ENCODE results near the gene STOX2.
"Not testable (repeated sequence)": the region's sequence is repeated elsewhere in the genome, so short reads cannot be mapped to it uniquely, and the experiment has no call there.

STOX2 gene

DNA sequence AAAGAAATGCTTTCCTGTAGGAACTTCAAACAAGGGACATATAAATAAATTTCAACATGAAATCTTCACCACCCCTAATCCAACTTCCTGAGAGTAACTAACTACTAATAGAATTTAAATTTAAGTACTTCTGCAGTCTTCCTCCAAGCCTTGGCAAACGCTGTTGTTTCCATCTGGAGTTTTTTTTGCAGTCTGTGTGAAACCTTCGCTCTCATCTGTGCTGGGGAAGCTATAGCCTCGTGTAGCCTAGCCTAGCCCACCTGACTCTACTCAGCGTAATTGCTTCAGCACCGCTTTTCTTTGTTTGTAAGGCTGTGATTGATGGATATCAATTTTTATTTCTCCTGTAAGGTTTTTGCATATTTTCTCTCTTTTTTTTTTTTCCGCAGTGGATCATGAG is 30.9 kb downstream of the STOX2 start:
- Histone ChIP-seq H3K4me3 (ENCODE audit: extremely low read depth, insufficient read depth, low read length, poor library complexity, severe bottlenecking) (no peak overlapping the region), H3K4me1 (ENCODE audit: control insufficient read depth, insufficient read depth, low read length, poor library complexity, severe bottlenecking) (peaks cover 10% of the 10 kb centered on the region), H3K36me3 (ENCODE audit: control insufficient read depth, insufficient read depth, low read length) (no peaks in the 10 kb centered on the region), H3K9me3 (ENCODE audit: control insufficient read depth, low read length) (no peaks in the 10 kb centered on the region), H3K27ac (ENCODE audit: low read depth, low read length, severe bottlenecking) (no peak overlapping the region)
- 38% methylated on average over 2 of the region's 6 CpGs; no CpG with 5 or more reads in 1 of the 2 experiments for WGBS, 2 experiments (ENCODE audit: insufficient coverage in 2 of 2)

DNA sequence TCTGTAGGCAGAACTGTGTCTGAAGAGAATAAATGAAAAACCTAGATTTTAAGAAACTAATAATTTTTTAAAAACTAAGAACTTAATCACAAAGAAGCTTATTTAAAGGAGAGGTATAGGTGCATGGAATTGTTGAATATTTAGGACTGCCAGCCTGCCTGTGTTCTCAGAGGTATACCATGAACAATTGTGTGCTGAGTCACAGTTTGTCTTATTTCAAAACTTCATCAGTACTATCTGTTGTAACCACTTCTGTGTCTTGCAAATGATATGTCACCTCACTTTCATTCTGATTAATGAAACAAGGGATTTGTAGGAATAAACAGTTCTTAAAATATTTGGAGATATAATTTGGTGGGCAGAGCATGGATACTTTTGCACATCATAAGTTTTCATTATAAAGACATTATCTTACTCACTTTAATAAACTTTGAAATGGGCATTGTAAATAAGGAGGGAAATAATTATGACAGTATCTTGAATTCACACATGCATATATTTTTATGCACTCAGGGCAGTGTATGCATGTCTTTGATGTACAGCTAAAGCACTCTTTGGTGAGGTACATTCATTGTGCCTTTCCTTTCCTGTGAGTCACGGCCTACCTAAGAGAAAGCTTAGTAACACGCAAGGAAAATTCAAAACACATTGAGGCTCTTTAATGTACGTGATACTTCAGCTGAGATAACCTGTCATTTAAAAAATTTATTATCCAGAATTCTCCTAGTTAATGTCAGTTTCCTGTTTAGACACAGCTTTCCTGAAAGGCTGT is 31.7 kb downstream of the STOX2 start:
- Histone ChIP-seq H3K27ac (ENCODE audit: low read depth, low read length, severe bottlenecking) (no peak overlapping the region), H3K4me3 (ENCODE audit: extremely low read depth, insufficient read depth, low read length, poor library complexity, severe bottlenecking) (no peak overlapping the region), H3K36me3 (ENCODE audit: control insufficient read depth, insufficient read depth, low read length) (no peaks in the 10 kb centered on the region), H3K9me3 (ENCODE audit: control insufficient read depth, low read length) (no peaks in the 10 kb centered on the region), H3K4me1 (ENCODE audit: control insufficient read depth, insufficient read depth, low read length, poor library complexity, severe bottlenecking) (peaks cover 10% of the 10 kb centered on the region)
- 92 to 100% methylated on average over 2 to 3 of the region's 3 CpGs for WGBS, 2 experiments (ENCODE audit: insufficient coverage in 2 of 2)

DNA sequence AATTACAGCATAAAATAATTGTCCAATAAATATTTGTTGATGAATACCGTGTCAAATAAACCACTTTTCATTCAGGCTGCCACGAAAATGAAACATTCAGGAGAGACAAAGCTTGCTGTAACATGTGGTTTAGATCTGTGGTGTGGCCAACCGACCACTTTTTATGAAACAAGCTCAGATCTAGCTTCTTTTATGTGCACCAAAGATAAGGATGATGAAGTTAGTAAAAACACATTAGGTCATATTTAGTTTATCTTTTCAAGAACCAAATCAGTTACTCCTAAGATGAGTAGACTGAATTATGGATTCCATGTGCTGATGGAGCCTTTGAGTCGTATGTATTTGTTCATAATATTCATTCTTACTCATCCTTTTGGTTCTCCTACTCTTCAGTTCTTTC is 35.8 kb downstream of the STOX2 start:
- Histone ChIP-seq H3K4me3 (ENCODE audit: extremely low read depth, insufficient read depth, low read length, poor library complexity, severe bottlenecking) (no peak overlapping the region), H3K27ac (ENCODE audit: low read depth, low read length, severe bottlenecking) (no peak overlapping the region), H3K36me3 (ENCODE audit: control insufficient read depth, insufficient read depth, low read length) (no peaks in the 10 kb centered on the region), H3K4me1 (ENCODE audit: control insufficient read depth, insufficient read depth, low read length, poor library complexity, severe bottlenecking) (peaks cover 8% of the 10 kb centered on the region), H3K9me3 (ENCODE audit: control insufficient read depth, low read length) (no peaks in the 10 kb centered on the region)
- no CpG with 5 or more reads among the region's 4 CpGs for WGBS, 2 experiments (ENCODE audit: insufficient coverage in 2 of 2)

DNA sequence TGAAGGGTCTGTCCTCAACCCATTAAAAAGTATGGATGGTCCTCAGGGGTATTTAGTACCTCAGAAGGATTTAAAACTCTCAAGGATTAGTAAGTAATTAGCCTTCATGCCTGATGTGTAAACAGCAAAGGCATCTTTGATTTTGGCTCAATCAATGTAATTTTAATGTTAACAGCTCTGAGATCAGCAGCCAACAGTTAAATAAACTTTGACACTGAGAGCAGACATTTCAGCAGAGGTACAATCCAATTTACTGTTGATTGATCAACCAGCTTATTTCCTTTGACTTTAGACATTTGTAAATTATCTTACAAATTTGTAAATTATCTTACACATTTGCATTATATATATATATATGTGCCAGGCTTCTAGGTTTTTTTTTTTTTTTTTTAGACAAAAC is 36.9 kb downstream of the STOX2 start:
- Histone ChIP-seq H3K9me3 (ENCODE audit: control insufficient read depth, low read length) (no peaks in the 10 kb centered on the region), H3K36me3 (ENCODE audit: control insufficient read depth, insufficient read depth, low read length) (no peaks in the 10 kb centered on the region), H3K4me1 (ENCODE audit: control insufficient read depth, insufficient read depth, low read length, poor library complexity, severe bottlenecking) (peaks cover 4% of the 10 kb centered on the region), H3K27ac (ENCODE audit: low read depth, low read length, severe bottlenecking) (no peak overlapping the region), H3K4me3 (ENCODE audit: extremely low read depth, insufficient read depth, low read length, poor library complexity, severe bottlenecking) (no peak overlapping the region)

DNA sequence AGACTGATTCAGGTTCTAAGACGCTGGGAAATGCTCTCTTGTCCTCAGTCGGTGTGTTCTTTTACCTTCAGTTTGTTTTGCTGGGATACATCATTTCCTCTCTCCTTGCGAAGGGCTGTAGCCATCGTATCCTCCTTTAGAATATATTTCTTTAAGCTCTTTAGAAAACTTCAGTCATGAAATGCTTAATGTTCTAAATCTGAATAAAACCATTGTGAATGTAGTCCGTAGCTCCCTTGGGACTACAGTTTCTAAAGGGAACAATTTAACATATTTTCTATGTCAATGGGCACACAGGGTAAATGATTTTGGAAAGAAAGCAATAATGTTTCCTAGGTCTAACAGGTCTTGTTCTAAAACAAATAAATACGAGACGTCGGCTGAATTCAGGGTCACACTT is 40.6 kb downstream of the STOX2 start:
- WGBS, 2 experiments (ENCODE audit: insufficient coverage in 2 of 2) = 78 to 81% methylated on average over 5 of the region's 8 CpGs
- no peak overlapping the region for H3K4me3 ChIP-seq (ENCODE audit: extremely low read depth, insufficient read depth, low read length, poor library complexity, severe bottlenecking)

DNA sequence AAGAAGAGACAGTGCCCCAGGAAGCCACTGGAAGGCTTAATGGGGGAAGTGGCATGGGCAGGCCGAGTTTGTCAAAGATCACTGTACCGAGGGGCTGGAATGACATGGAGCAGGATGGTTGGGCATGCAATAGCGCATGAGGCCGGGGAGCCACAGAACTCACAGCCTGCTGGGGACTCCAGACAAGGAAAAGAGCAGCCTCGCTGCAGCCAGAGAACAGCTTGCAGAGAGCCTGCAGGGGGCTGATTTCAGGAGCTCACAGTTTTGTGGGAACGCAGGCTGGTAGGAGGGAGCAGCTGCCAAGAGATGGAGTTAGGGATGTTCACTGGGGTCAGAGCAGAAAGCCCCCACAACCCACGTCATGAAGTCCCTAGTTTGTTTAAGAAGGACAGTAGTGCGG is 45.4 kb downstream of the STOX2 start:
- WGBS, 2 experiments (ENCODE audit: insufficient coverage in 2 of 2) = 90 to 91% methylated on average over 6 to 7 of the region's 8 CpGs
- H3K9me3 ChIP-seq (ENCODE audit: control insufficient read depth, low read length) = no peaks in the 10 kb centered on the region
- H3K36me3 ChIP-seq (ENCODE audit: control insufficient read depth, insufficient read depth, low read length) = no peaks in the 10 kb centered on the region
- no peaks in the 10 kb centered on the region for H3K4me1 ChIP-seq (ENCODE audit: control insufficient read depth, insufficient read depth, low read length, poor library complexity, severe bottlenecking)
- H3K27ac ChIP-seq (ENCODE audit: low read depth, low read length, severe bottlenecking) = no peak overlapping the region
- H3K4me3 ChIP-seq (ENCODE audit: extremely low read depth, insufficient read depth, low read length, poor library complexity, severe bottlenecking) = no peak overlapping the region

More for the DNA sequence above, 40.6 kb downstream of the STOX2 start:
- Histone ChIP-seq H3K9me3 (ENCODE audit: control insufficient read depth, low read length) (no peaks in the 10 kb centered on the region), H3K27ac (ENCODE audit: low read depth, low read length, severe bottlenecking) (no peak overlapping the region), H3K4me1 (ENCODE audit: control insufficient read depth, insufficient read depth, low read length, poor library complexity, severe bottlenecking) (no peaks in the 10 kb centered on the region), H3K36me3 (ENCODE audit: control insufficient read depth, insufficient read depth, low read length) (no peaks in the 10 kb centered on the region)

DNA sequence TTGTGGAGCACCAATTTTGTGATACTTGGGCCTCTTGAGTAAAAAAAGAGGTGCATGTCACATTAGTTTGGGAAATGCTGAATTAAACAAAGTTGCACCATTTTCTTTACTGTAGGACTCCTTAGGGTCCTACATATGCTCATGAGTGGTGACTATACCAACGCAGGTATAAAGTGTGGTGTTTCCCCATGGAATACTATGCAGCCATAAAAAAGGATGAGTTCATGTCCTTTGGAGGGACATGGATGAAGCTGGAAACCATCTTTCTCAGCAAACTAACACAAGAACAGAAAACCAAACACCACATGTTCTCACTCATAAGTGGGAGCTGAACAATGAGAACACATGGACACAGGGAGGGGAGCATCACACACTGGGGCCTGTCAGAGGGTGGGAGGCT is 47.5 kb downstream of the STOX2 start:
- no CpG with 5 or more reads among the region's 1 CpG for WGBS, 2 experiments (ENCODE audit: insufficient coverage in 2 of 2)
- H3K4me3 ChIP-seq (ENCODE audit: extremely low read depth, insufficient read depth, low read length, poor library complexity, severe bottlenecking); H3K9me3 ChIP-seq (ENCODE audit: control insufficient read depth, low read length); H3K36me3 ChIP-seq (ENCODE audit: control insufficient read depth, insufficient read depth, low read length); H3K27ac ChIP-seq (ENCODE audit: low read depth, low read length, severe bottlenecking); H3K4me1 ChIP-seq (ENCODE audit: control insufficient read depth, insufficient read depth, low read length, poor library complexity, severe bottlenecking): not testable (repeated sequence)

DNA sequence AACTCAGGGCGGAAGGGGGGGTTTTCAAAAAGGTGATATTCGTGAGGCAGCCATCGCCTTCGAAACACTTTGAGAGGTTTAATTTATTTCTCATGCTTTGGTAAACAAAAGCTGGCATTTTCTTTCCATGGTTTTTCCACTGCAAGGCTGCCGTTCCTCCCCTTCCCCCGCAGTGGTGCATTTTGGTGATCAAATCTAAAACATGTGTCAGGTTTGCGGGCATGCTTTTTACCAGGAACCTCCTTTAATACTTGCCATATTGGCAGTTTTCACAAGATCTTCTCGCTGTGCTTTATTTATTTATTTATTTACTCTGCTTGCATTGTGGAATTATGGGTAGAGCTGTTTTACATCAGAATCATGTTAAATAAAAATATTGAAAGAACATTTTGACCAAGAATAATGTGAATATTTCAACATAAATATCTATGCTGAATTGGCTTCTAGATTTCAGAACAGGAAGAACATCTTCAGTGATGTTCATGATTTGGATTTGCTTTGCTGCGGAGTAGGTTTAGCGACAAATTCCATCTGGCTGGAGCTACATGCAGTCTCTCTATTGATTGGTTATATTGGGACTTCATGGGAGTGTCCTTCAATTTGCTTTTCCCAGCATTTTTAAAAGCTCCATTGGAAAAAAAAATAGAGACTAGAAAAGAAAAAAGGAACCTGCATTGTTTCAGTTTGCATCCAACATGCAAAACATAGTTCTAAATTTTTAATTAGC is 54.4 kb downstream of the STOX2 start:
- H3K36me3 ChIP-seq (ENCODE audit: control insufficient read depth, insufficient read depth, low read length) = no peaks in the 10 kb centered on the region
- H3K4me1 ChIP-seq (ENCODE audit: control insufficient read depth, insufficient read depth, low read length, poor library complexity, severe bottlenecking) = no peaks in the 10 kb centered on the region
- no peak overlapping the region for H3K4me3 ChIP-seq (ENCODE audit: extremely low read depth, insufficient read depth, low read length, poor library complexity, severe bottlenecking)
- H3K27ac ChIP-seq (ENCODE audit: low read depth, low read length, severe bottlenecking) = peak overlapping the region; percentile 81
- H3K9me3 ChIP-seq (ENCODE audit: control insufficient read depth, low read length) = no peaks in the 10 kb centered on the region
- WGBS, 2 experiments (ENCODE audit: insufficient coverage in 2 of 2) = 79 to 87% methylated on average over 7 to 8 of the region's 10 CpGs

DNA sequence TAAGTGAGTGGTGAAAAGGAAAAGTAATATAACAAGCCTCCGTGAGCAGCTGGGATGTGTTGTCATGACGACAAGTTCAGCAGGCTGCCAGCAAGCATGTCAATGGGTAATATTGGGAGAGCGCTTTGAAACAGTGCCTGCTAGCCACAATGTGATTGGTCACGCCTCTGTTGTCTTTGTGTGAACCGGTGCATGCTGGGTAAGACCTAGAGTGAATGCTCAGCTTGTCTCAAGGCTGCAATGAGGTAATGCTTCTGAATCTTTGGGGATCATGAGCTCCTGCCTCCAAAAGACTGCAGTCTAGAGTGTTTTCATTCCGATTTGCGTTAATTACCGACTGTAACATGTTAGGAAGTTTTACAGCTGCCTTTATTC is 54.9 kb downstream of the STOX2 start:
- no peaks in the 10 kb centered on the region for H3K36me3 ChIP-seq (ENCODE audit: control insufficient read depth, insufficient read depth, low read length)
- H3K4me3 ChIP-seq (ENCODE audit: extremely low read depth, insufficient read depth, low read length, poor library complexity, severe bottlenecking) = no peak overlapping the region
- H3K4me1 ChIP-seq (ENCODE audit: control insufficient read depth, insufficient read depth, low read length, poor library complexity, severe bottlenecking) = no peaks in the 10 kb centered on the region
- H3K9me3 ChIP-seq (ENCODE audit: control insufficient read depth, low read length) = no peaks in the 10 kb centered on the region
- H3K27ac ChIP-seq (ENCODE audit: low read depth, low read length, severe bottlenecking) = peak overlapping the region; percentile 81
- WGBS, 2 experiments (ENCODE audit: insufficient coverage in 2 of 2) = 27 to 42% methylated on average over 5 of the region's 8 CpGs

DNA sequence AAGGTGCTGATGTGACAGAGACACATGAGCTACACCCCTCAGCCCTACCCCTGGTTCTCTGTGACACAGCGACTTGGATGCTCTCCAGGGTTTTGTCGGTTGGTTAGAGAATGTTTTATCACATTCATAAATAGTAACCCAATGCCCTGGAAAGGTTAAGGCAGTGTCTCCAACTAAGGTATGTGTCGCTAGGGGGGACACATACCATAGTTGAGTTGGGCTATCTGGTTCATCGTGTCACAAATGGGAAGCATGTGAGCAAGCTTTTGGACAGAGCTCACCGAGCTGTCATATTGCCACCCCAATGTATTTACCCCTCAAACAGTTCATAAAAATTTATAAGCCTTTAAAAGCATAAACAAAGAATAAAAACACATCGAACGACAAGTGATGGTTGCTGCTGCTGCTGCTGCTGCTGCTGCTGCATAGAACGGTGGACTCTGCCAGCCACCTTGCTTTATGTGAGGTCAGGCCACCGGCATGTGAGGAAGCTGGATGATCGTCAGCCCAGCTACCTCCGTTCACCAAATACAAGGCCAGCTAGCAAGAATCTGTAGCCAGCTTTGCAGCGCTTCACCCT is 55.9 kb downstream of the STOX2 start:
- H3K9me3 ChIP-seq (ENCODE audit: control insufficient read depth, low read length) = no peaks in the 10 kb centered on the region
- H3K27ac ChIP-seq (ENCODE audit: low read depth, low read length, severe bottlenecking) = peak overlapping the region; percentile 81
- H3K4me1 ChIP-seq (ENCODE audit: control insufficient read depth, insufficient read depth, low read length, poor library complexity, severe bottlenecking) = no peaks in the 10 kb centered on the region
- H3K36me3 ChIP-seq (ENCODE audit: control insufficient read depth, insufficient read depth, low read length) = no peaks in the 10 kb centered on the region
- WGBS, 2 experiments (ENCODE audit: insufficient coverage in 2 of 2) = 66 to 69% methylated on average over 7 to 9 of the region's 12 CpGs
- H3K4me3 ChIP-seq (ENCODE audit: extremely low read depth, insufficient read depth, low read length, poor library complexity, severe bottlenecking) = no peak overlapping the region

DNA sequence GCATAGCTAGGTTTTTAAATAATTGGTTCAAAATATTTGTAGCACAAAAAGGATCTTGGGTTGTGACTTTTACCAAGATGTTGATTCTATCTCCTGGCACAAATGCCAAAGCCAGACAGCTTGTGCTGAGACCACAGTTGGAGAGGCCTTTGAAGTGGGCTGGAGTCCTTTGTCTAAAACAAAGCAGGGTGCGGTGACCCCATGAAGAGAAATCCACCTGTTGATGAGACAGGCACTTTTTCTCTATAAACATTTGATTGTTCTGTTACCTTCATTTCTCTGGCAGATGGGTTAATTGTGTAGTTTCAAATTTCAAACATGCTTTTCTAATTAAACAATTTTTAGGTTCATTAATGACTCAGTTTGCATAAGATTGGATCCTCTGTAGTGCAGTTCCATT is 56.7 kb downstream of the STOX2 start:
- Histone ChIP-seq H3K27ac (ENCODE audit: low read depth, low read length, severe bottlenecking) (no peak overlapping the region), H3K4me3 (ENCODE audit: extremely low read depth, insufficient read depth, low read length, poor library complexity, severe bottlenecking) (no peak overlapping the region), H3K4me1 (ENCODE audit: control insufficient read depth, insufficient read depth, low read length, poor library complexity, severe bottlenecking) (no peaks in the 10 kb centered on the region), H3K36me3 (ENCODE audit: control insufficient read depth, insufficient read depth, low read length) (no peaks in the 10 kb centered on the region), H3K9me3 (ENCODE audit: control insufficient read depth, low read length) (no peaks in the 10 kb centered on the region)
- WGBS, 2 experiments (ENCODE audit: insufficient coverage in 2 of 2) = no CpG with 5 or more reads among the region's 1 CpG
